HCT116 (cell line): ENCODE measurements around the gene TMEM144. TPM values are rescaled to one million over a fixed set of nuclear protein-coding genes. Genes with fewer than 3 reads are reported as not detected.

Experiments used
- ATAC-seq: fragments of 200-7000 bp; cut with Tn5 transposase; 2 replicates; pipeline ENCODE4 v1.9.1; 2020; ENCODE audit warnings: mild to moderate bottlenecking, moderate library complexity
- BruUV-seq: library from RNA; stranded (reverse); fragments of 400-500 nt; replicated peaks from 2 replicates; lab custom pipeline; 2021; lab: Mats Ljungman, UMichigan
- CTCF ChIA-PET: fragments of 300-600 bp; sonication (Branson Sonifier 250); formaldehyde crosslinking; loops from one replicate; lab custom pipeline; 2021; ENCODE audit warnings: antibody characterized with exemption; lab: Charles Lee
- POLR2A ChIA-PET: fragments of 300-600, 350-600 bp; sonication (Branson Sonifier 250); formaldehyde crosslinking; loops from one replicate; lab custom pipeline; 2021; ENCODE audit warnings: antibody characterized with exemption; lab: Charles Lee
- RAD21 ChIA-PET, 2 experiments: fragments of 300-600 bp; sonication (Branson Sonifier 250); formaldehyde crosslinking; loops; one replicate each; lab custom pipeline; 2023; ENCODE audit warnings: low total read pairs in 2 of 2; ENCODE audit not compliant: uncharacterized antibody in 2 of 2, unreplicated experiment in 2 of 2, low non-redundant PET in 1 of 2; lab: Charles Lee
- DNase-seq: peaks from one replicate; pipeline ENCODE4 v3.0.0-alpha.2; 2010; ENCODE audit warnings: low read depth, low spot score
- H2AFZ ChIP-seq: fragments of 200-600 bp; shearing (Covaris generic), sonication (generic); 2 replicates; pipeline ENCODE4 v1.6.1; 2017; ENCODE audit warnings: low read depth, mixed run types, mixed read lengths, antibody characterized with exemption, low read length; ENCODE audit not compliant: poor library complexity, severe bottlenecking
- H3K27ac ChIP-seq: 2 replicates; pipeline ENCODE4 v1.5.1; 2012; ENCODE audit warnings: low read depth, low read length
- H3K27me3 ChIP-seq: fragments of 200-600 bp; sonication (generic); 2 replicates; pipeline ENCODE4 v1.6.1; 2016; ENCODE audit warnings: mixed run types, low read length, mixed read lengths; ENCODE audit not compliant: insufficient read depth
- H3K36me3 ChIP-seq, 2 experiments: fragments of 200-500 bp in 1 of 2; fragments of 200-600 bp in 1 of 2; sonication (Bioruptor generic) in 1 of 2; sonication (generic) in 1 of 2; 2 replicates each; pipeline versions ENCODE4 v1.5.1 to v1.6.1; 2014 to 2016; ENCODE audit warnings: low read length in 2 of 2, inconsistent platforms in 1 of 2, mixed read lengths in 1 of 2, mixed run types in 1 of 2; ENCODE audit not compliant: insufficient read depth in 2 of 2, control insufficient read depth in 1 of 2
- H3K4me1 ChIP-seq, 2 experiments: fragments of 200-600 bp in 1 of 2; sonication (generic) in 1 of 2; 2 replicates each; pipeline versions ENCODE4 v1.5.1 to v1.6.1; 2012 to 2017; ENCODE audit warnings: low read length in 2 of 2, inconsistent platforms in 1 of 2, mild to moderate bottlenecking in 1 of 2, mixed read lengths in 1 of 2, mixed run types in 1 of 2, moderate library complexity in 1 of 2; ENCODE audit not compliant: insufficient read depth in 2 of 2, control insufficient read depth in 1 of 2
- H3K4me2 ChIP-seq: fragments of 200-600 bp; sonication (generic); 2 replicates; pipeline ENCODE4 v1.6.1; 2017; ENCODE audit warnings: mixed run types, low read length, mixed read lengths
- H3K4me3 ChIP-seq, 2 experiments: fragments of 200-600 bp in 1 of 2; sonication (generic) in 1 of 2; replicated peaks in 1 of 2; 2 replicates each; pipeline ENCODE4 v1.5.1; 2011 to 2016; ENCODE audit warnings: low read length in 2 of 2, control low read depth in 1 of 2, low read depth in 1 of 2, mild to moderate bottlenecking in 1 of 2, mixed read lengths in 1 of 2, mixed run types in 1 of 2
- H3K79me2 ChIP-seq: fragments of 200-600 bp; sonication (generic); 2 replicates; pipeline ENCODE4 v1.6.1; 2017; ENCODE audit warnings: mild to moderate bottlenecking, mixed run types, low read length, moderate library complexity, mixed read lengths; ENCODE audit not compliant: insufficient read depth
- H3K9ac ChIP-seq: fragments of 200-600 bp; sonication (generic); 2 replicates; pipeline ENCODE4 v1.6.1; 2016; ENCODE audit warnings: low read length, mixed read lengths
- H3K9me2 ChIP-seq: fragments of 200-600 bp; sonication (generic), shearing (Covaris generic); 2 replicates; pipeline ENCODE4 v1.6.1; 2017; ENCODE audit warnings: mixed run types, mild to moderate bottlenecking, moderate library complexity; ENCODE audit not compliant: insufficient read depth
- H3K9me3 ChIP-seq, 2 experiments: fragments of 200-500 bp in 1 of 2; fragments of 200-600 bp in 1 of 2; sonication (Bioruptor generic) in 1 of 2; sonication (generic) in 1 of 2; 2 replicates each; pipeline ENCODE4 v1.6.1; 2014 to 2017; ENCODE audit warnings: low read length in 2 of 2, mixed read lengths in 2 of 2, inconsistent platforms in 1 of 2, low read depth in 1 of 2, mild to moderate bottlenecking in 1 of 2, mixed run types in 1 of 2, moderate library complexity in 1 of 2; ENCODE audit not compliant: control insufficient read depth in 1 of 2, insufficient read depth in 1 of 2
- H4K20me1 ChIP-seq: fragments of 200-600 bp; sonication (generic), shearing (Covaris generic); 2 replicates; pipeline ENCODE4 v1.6.1; 2017; ENCODE audit warnings: mixed run types, mild to moderate bottlenecking, moderate library complexity; ENCODE audit not compliant: insufficient read depth
- CBX3 ChIP-seq: IDR thresholded peaks from 2 replicates; pipeline ENCODE4 v1.6.1; 2012; ENCODE audit warnings: low read depth
- CEBPB ChIP-seq: IDR thresholded peaks from 2 replicates; pipeline ENCODE4 v1.6.1; 2012; ENCODE audit warnings: low read depth
- EGR1 ChIP-seq: IDR thresholded peaks from 2 replicates; pipeline ENCODE4 v1.6.1; 2012; ENCODE audit warnings: low read depth
- EZH2 ChIP-seq: fragments of 200-600 bp; sonication (generic); IDR thresholded peaks from 2 replicates; pipeline ENCODE4 v1.6.1; 2017; ENCODE audit warnings: antibody characterized with exemption, mixed run types
- JUND ChIP-seq: IDR thresholded peaks from 2 replicates; pipeline ENCODE4 v1.6.1; 2012
- RAD21 ChIP-seq: IDR thresholded peaks from 2 replicates; pipeline ENCODE4 v1.6.1; 2012; ENCODE audit warnings: low read depth, mild to moderate bottlenecking
- SIN3A ChIP-seq: IDR thresholded peaks from 2 replicates; pipeline ENCODE4 v1.6.1; 2012; ENCODE audit warnings: low read depth
- SP1 ChIP-seq: IDR thresholded peaks from 2 replicates; pipeline ENCODE4 v1.6.1; 2012; ENCODE audit warnings: low read depth
- SRF ChIP-seq: IDR thresholded peaks from 2 replicates; pipeline ENCODE4 v1.6.1; 2012; ENCODE audit warnings: low read depth
- YY1 ChIP-seq: IDR thresholded peaks from 2 replicates; pipeline ENCODE4 v1.6.1; 2011; ENCODE audit warnings: low read length, low read depth, moderate library complexity, mild to moderate bottlenecking; ENCODE audit not compliant: insufficient replicate concordance; ENCODE audit errors: extremely low read depth
- ZFX ChIP-seq: fragments of 450-650 bp; IDR thresholded peaks from 2 replicates; pipeline ENCODE4 v1.6.1; 2017
- intact Hi-C: fragments of 100-400 bp; cut with micrococcal nuclease; formaldehyde crosslinking; loops from 2 replicates; pipeline ENCODE4 v1.10.0; 2022
- total RNA-seq: library from RNA; stranded (reverse); gene quantifications from one replicate; pipeline ENCODE4 v1.2.1, GENCODE V29; 2021; ENCODE audit not compliant: unreplicated experiment
- TF ChIP-seq, protein P1 (sequence below): IDR thresholded peaks from 2 replicates; pipeline ENCODE4 v1.6.1; 2012; ENCODE audit warnings: low read depth
- TF ChIP-seq, protein P2 (sequence below): IDR thresholded peaks from 2 replicates; pipeline ENCODE4 v1.6.1; 2011; ENCODE audit warnings: mild to moderate bottlenecking, low read length, moderate library complexity; ENCODE audit not compliant: insufficient replicate concordance; ENCODE audit errors: extremely low read depth
- TF ChIP-seq, protein P3 (sequence below), 3 experiments: fragments of 200-600 bp in 1 of 3; sonication (generic) in 1 of 3; IDR thresholded peaks in 2 of 3; conservative IDR thresholded peaks in 1 of 3; 2 replicates each; pipeline ENCODE4 v1.5.1; 2012 to 2017; ENCODE audit warnings: low read depth in 2 of 3, low read length in 2 of 3, antibody characterized with exemption in 1 of 3, borderline replicate concordance in 1 of 3, control low read depth in 1 of 3, mild to moderate bottlenecking in 1 of 3, mixed read lengths in 1 of 3, mixed run types in 1 of 3, moderate library complexity in 1 of 3; ENCODE audit not compliant: insufficient read depth in 1 of 3

The TMEM144 gene
- total RNA-seq, 1 experiment from 2014 or later = 12.9 TPM

DNA sequence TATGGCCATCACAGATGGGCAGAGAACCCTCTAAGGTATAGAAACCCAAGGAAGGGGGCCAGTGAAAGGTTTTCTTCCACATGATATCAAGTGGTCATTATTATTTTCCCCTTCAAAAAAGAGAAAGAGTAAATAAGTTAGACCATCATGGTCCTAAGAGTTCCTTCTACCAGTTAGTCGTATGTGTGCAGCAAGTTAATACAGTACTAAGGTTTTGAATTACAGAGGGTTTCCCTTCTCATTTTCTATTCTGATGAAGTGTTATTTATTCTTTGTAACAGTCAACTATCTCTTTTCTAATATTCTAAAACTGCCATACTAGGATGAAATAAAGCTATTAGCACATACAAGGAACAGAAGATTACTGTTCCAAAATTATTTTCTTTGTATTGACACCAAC lies 94.4 kb downstream of the TMEM144 start:
- H3K36me3 ChIP-seq = no peaks in the 10 kb centered on the region
- TF ChIP-seq SRF (no peak), CEBPB (no peak), YY1 (no peak), SIN3A (no peak), JUND (no peak), EZH2 (no peak), EGR1 (no peak), RAD21 (no peak), SP1 (no peak), ZFX (no peak), CBX3 (no peak)
- TF ChIP-seq, protein P1, sequence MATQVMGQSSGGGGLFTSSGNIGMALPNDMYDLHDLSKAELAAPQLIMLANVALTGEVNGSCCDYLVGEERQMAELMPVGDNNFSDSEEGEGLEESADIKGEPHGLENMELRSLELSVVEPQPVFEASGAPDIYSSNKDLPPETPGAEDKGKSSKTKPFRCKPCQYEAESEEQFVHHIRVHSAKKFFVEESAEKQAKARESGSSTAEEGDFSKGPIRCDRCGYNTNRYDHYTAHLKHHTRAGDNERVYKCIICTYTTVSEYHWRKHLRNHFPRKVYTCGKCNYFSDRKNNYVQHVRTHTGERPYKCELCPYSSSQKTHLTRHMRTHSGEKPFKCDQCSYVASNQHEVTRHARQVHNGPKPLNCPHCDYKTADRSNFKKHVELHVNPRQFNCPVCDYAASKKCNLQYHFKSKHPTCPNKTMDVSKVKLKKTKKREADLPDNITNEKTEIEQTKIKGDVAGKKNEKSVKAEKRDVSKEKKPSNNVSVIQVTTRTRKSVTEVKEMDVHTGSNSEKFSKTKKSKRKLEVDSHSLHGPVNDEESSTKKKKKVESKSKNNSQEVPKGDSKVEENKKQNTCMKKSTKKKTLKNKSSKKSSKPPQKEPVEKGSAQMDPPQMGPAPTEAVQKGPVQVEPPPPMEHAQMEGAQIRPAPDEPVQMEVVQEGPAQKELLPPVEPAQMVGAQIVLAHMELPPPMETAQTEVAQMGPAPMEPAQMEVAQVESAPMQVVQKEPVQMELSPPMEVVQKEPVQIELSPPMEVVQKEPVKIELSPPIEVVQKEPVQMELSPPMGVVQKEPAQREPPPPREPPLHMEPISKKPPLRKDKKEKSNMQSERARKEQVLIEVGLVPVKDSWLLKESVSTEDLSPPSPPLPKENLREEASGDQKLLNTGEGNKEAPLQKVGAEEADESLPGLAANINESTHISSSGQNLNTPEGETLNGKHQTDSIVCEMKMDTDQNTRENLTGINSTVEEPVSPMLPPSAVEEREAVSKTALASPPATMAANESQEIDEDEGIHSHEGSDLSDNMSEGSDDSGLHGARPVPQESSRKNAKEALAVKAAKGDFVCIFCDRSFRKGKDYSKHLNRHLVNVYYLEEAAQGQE = no peak
- TF ChIP-seq, protein P2, sequence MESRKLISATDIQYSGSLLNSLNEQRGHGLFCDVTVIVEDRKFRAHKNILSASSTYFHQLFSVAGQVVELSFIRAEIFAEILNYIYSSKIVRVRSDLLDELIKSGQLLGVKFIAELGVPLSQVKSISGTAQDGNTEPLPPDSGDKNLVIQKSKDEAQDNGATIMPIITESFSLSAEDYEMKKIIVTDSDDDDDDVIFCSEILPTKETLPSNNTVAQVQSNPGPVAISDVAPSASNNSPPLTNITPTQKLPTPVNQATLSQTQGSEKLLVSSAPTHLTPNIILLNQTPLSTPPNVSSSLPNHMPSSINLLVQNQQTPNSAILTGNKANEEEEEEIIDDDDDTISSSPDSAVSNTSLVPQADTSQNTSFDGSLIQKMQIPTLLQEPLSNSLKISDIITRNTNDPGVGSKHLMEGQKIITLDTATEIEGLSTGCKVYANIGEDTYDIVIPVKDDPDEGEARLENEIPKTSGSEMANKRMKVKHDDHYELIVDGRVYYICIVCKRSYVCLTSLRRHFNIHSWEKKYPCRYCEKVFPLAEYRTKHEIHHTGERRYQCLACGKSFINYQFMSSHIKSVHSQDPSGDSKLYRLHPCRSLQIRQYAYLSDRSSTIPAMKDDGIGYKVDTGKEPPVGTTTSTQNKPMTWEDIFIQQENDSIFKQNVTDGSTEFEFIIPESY = no peak
- TF ChIP-seq, protein P3, sequence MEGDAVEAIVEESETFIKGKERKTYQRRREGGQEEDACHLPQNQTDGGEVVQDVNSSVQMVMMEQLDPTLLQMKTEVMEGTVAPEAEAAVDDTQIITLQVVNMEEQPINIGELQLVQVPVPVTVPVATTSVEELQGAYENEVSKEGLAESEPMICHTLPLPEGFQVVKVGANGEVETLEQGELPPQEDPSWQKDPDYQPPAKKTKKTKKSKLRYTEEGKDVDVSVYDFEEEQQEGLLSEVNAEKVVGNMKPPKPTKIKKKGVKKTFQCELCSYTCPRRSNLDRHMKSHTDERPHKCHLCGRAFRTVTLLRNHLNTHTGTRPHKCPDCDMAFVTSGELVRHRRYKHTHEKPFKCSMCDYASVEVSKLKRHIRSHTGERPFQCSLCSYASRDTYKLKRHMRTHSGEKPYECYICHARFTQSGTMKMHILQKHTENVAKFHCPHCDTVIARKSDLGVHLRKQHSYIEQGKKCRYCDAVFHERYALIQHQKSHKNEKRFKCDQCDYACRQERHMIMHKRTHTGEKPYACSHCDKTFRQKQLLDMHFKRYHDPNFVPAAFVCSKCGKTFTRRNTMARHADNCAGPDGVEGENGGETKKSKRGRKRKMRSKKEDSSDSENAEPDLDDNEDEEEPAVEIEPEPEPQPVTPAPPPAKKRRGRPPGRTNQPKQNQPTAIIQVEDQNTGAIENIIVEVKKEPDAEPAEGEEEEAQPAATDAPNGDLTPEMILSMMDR (IDR thresholded peaks at IDR 0.05 in 2 of 3, conservative IDR thresholded peaks at IDR 0.05 in 1 of 3; ENCODE audit: borderline replicate concordance in 1 of 3, insufficient read depth in 1 of 3, low read depth in 2 of 3, low read length in 2 of 3) = no peak
- TF ChIP-seq, all 23 proteins: peak for 0
- no peaks in the 10 kb centered on the region for H3K9me3 ChIP-seq
- CTCF ChIA-PET = no interaction called here
- H3K27ac ChIP-seq = no peak overlapping the region
- no peak overlapping the region for H3K9ac ChIP-seq
- no peaks in the 10 kb centered on the region for H4K20me1 ChIP-seq
- intact Hi-C loops = no loop called here
- no peak overlapping the region for H3K4me2 ChIP-seq
- no peak overlapping the region for H2AFZ ChIP-seq
- DNase-seq (no peak), ATAC-seq (no peak)
- no peak overlapping the region for H3K4me3 ChIP-seq
- BruUV-seq = no TSS peak
- RAD21 ChIA-PET = no interaction called here
- H3K9me2 ChIP-seq = no peaks in the 10 kb centered on the region
- POLR2A ChIA-PET = no interaction called here
- H3K27me3 ChIP-seq = no peaks in the 10 kb centered on the region
- H3K4me1 ChIP-seq = no peaks in the 10 kb centered on the region
- H3K79me2 ChIP-seq = no peaks in the 10 kb centered on the region
